ENCODE data around the gene RAD51B. TPM values are rescaled to one million over a fixed set of nuclear protein-coding genes. Genes with fewer than 3 reads are reported as not detected.

The RAD51B gene
- total RNA-seq, 1 experiment from 2014 or later, result 20.0 TPM

GRCh38 chr14:68649476-68650189, 830.1 kb downstream of the RAD51B start:
- no peak for DNase-seq (ENCODE audit: low read depth, low spot score)
- Histone ChIP-seq H3K4me2 (ENCODE audit: low read length) (no peak overlapping the region), H2AFZ (ENCODE audit: low read depth, low read length, poor library complexity, severe bottlenecking) (no peak overlapping the region), H3K4me3 (replicated peaks in 1 of 2; ENCODE audit: low read depth in 1 of 2, low read length in 2 of 2) (no peak overlapping the region), H3K9ac (ENCODE audit: low read length) (no peak overlapping the region), H3K36me3 (ENCODE audit: control insufficient read depth in 1 of 2, insufficient read depth in 2 of 2, low read length in 2 of 2) (no peaks in the 10 kb centered on the region), H3K4me1 (ENCODE audit: control insufficient read depth in 1 of 2, insufficient read depth in 2 of 2, low read length in 2 of 2) (peaks cover 0 to 6% of the 10 kb centered on the region in 2 experiments; a peak in 2 of 4 replicates), H3K27ac (ENCODE audit: low read depth, low read length) (no peak overlapping the region), H3K9me2 (ENCODE audit: insufficient read depth) (no peaks in the 10 kb centered on the region), H3K79me2 (ENCODE audit: insufficient read depth, low read length) (no peaks in the 10 kb centered on the region), H3K9me3 (ENCODE audit: control insufficient read depth in 1 of 2, insufficient read depth in 1 of 2, low read depth in 1 of 2, low read length in 2 of 2) (no peaks in the 10 kb centered on the region), H3K27me3 (ENCODE audit: insufficient read depth, low read length) (no peaks in the 10 kb centered on the region), H4K20me1 (ENCODE audit: insufficient read depth) (no peaks in the 10 kb centered on the region)
- POLR2A ChIA-PET, result no interaction called here
- BruUV-seq (replicated peaks), result no TSS peak
- CTCF ChIA-PET, result no interaction called here
- ATAC-seq, result no peak
- TF ChIP-seq POLR2A (IDR thresholded peaks at IDR 0.05; ENCODE audit: borderline replicate concordance, extremely low read depth, insufficient read depth, insufficient read length), result no peak
- TF ChIP-seq TCF7L2 (IDR thresholded peaks at IDR 0.05; ENCODE audit: borderline replicate concordance, extremely low read depth, insufficient read depth, insufficient read length), result no peak
- no peak for TF ChIP-seq ZNF274 (IDR thresholded peaks at IDR 0.05; ENCODE audit: low read depth, low read length)
- no peak for TF ChIP-seq MAX (IDR thresholded peaks at IDR 0.05)
- TF ChIP-seq ZFX (IDR thresholded peaks at IDR 0.05), result no peak
- no peak for TF ChIP-seq EZH2 (IDR thresholded peaks at IDR 0.05)
- no peak for TF ChIP-seq JUND (IDR thresholded peaks at IDR 0.05)
- TF ChIP-seq SRF (IDR thresholded peaks at IDR 0.05; ENCODE audit: low read depth), result no peak
- no peak for TF ChIP-seq CEBPB (IDR thresholded peaks at IDR 0.05; ENCODE audit: low read depth)
- intact Hi-C loops (cut with micrococcal nuclease), result no loop called here
- RAD21 ChIA-PET (ENCODE audit: low non-redundant PET in 1 of 2, low total read pairs in 2 of 2, uncharacterized antibody in 2 of 2, unreplicated experiment in 2 of 2), result no interaction called here

GRCh38 chr14:68650404-68650994, 830.9 kb downstream of the RAD51B start:
- Histone ChIP-seq H3K27ac (ENCODE audit: low read depth, low read length) (no peak overlapping the region), H3K9me3 (ENCODE audit: control insufficient read depth in 1 of 2, insufficient read depth in 1 of 2, low read depth in 1 of 2, low read length in 2 of 2) (no peaks in the 10 kb centered on the region), H3K9me2 (ENCODE audit: insufficient read depth) (no peaks in the 10 kb centered on the region), H3K4me2 (ENCODE audit: low read length) (no peak overlapping the region), H3K4me1 (ENCODE audit: control insufficient read depth in 1 of 2, insufficient read depth in 2 of 2, low read length in 2 of 2) (peaks cover 0 to 8% of the 10 kb centered on the region in 2 experiments; a peak in 2 of 4 replicates), H3K9ac (ENCODE audit: low read length) (no peak overlapping the region), H3K27me3 (ENCODE audit: insufficient read depth, low read length) (no peaks in the 10 kb centered on the region), H4K20me1 (ENCODE audit: insufficient read depth) (no peaks in the 10 kb centered on the region), H3K79me2 (ENCODE audit: insufficient read depth, low read length) (no peaks in the 10 kb centered on the region), H3K36me3 (ENCODE audit: control insufficient read depth in 1 of 2, insufficient read depth in 2 of 2, low read length in 2 of 2) (no peaks in the 10 kb centered on the region), H2AFZ (ENCODE audit: low read depth, low read length, poor library complexity, severe bottlenecking) (no peak overlapping the region), H3K4me3 (replicated peaks in 1 of 2; ENCODE audit: low read depth in 1 of 2, low read length in 2 of 2) (no peak overlapping the region)
- POLR2A ChIA-PET, result no interaction called here
- CTCF ChIA-PET, result no interaction called here
- ATAC-seq, result no peak
- intact Hi-C loops (cut with micrococcal nuclease), result no loop called here
- no peak for DNase-seq (ENCODE audit: low read depth, low spot score)
- RAD21 ChIA-PET (ENCODE audit: low non-redundant PET in 1 of 2, low total read pairs in 2 of 2, uncharacterized antibody in 2 of 2, unreplicated experiment in 2 of 2), result no interaction called here
- BruUV-seq (replicated peaks), result no TSS peak
- TF ChIP-seq FOSL1 (IDR thresholded peaks at IDR 0.05; ENCODE audit: low read depth) (no peak), ELF1 (IDR thresholded peaks at IDR 0.05; ENCODE audit: borderline replicate concordance, low read depth) (no peak), SRF (IDR thresholded peaks at IDR 0.05; ENCODE audit: low read depth) (no peak), SP1 (IDR thresholded peaks at IDR 0.05; ENCODE audit: low read depth) (no peak), TCF7L2 (IDR thresholded peaks at IDR 0.05; ENCODE audit: borderline replicate concordance, extremely low read depth, insufficient read depth, insufficient read length) (no peak), CTCF (IDR thresholded peaks at IDR 0.05 in 2 of 3, conservative IDR thresholded peaks at IDR 0.05 in 1 of 3; ENCODE audit: borderline replicate concordance in 1 of 3, insufficient read depth in 1 of 3, low read depth in 2 of 3, low read length in 2 of 3) (no peak), MAX (IDR thresholded peaks at IDR 0.05) (no peak), POLR2AphosphoS5 (IDR thresholded peaks at IDR 0.05; ENCODE audit: low read depth, low read length) (no peak), ATF3 (IDR thresholded peaks at IDR 0.05) (no peak), JUND (IDR thresholded peaks at IDR 0.05) (no peak), ZNF274 (IDR thresholded peaks at IDR 0.05; ENCODE audit: low read depth, low read length) (no peak), YY1 (IDR thresholded peaks at IDR 0.05; ENCODE audit: extremely low read depth, insufficient replicate concordance, low read depth, low read length) (no peak), EZH2phosphoT487 (IDR thresholded peaks at IDR 0.05; ENCODE audit: borderline replicate concordance) (no peak), ZFX (IDR thresholded peaks at IDR 0.05) (no peak), CBX3 (IDR thresholded peaks at IDR 0.05; ENCODE audit: low read depth) (no peak)

Data from HCT116 (cell line).